ENCODE results near the gene ZMYND12.

- TF ChIP-seq ESRRG (CRISPR knock-in tag; IDR thresholded peaks at IDR 0.05) (no peak), PATZ1 (CRISPR knock-in tag; IDR thresholded peaks at IDR 0.05; ENCODE audit: borderline replicate concordance) (no peak), ZFP30 (CRISPR knock-in tag; IDR thresholded peaks at IDR 0.05) (no peak), ZFP3 (CRISPR knock-in tag; IDR thresholded peaks at IDR 0.05) (no peak), ISL1 (CRISPR knock-in tag; IDR thresholded peaks at IDR 0.05) (no peak), BACH2 (CRISPR knock-in tag; IDR thresholded peaks at IDR 0.05; ENCODE audit: borderline replicate concordance) (no peak), CREB5 (CRISPR knock-in tag; IDR thresholded peaks at IDR 0.05; ENCODE audit: low read depth) (no peak), TCF4 (CRISPR knock-in tag; IDR thresholded peaks at IDR 0.05; ENCODE audit: borderline replicate concordance) (no peak), ZC3H10 (CRISPR knock-in tag; IDR thresholded peaks at IDR 0.05) (no peak)
Measured at GRCh38 chr1:42429603-42430002, 26.2 kb downstream of the ZMYND12 start.
